ENCODE data around the gene SRGAP2B.
"Not testable (repeated sequence)": the region's sequence is repeated elsewhere in the genome, so short reads cannot be mapped to it uniquely, and the experiment has no call there.

DNA sequence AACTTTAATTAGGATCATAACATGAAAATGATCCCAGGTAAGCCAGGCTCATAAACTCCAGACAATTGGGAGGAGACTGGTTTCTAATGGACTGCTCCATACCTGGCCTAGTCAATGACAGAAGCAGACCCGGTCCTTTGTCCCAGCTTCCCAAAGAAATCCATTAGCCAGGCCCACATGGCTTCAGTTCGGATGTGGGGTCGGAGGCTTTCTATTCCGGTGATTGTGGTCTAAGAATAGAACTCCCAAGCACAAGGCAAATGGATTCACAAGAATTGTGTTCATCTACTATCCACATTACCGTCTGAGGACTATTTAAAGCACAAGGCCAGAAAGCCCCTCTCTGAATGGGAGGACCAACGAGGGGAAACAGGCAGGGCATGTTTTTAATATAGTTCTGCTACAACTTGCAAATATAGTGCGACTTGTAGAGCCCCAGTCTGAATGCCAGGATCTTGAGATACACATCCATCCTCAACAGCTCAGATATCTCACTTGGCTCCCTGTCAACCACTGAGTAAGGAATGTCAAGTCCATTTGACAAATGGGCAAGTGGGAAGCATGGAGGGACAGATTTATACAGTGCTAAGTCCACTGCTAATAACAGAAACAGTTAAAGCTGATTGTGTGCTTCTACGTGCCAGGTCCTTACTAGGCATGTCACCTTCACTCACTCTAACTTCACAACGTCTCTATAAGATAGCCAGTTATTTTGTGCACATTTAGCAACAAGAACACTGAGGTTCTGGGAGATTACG is 42.9 kb downstream of the SRGAP2B start:
- TF ChIP-seq EZH2 (IDR thresholded peaks at IDR 0.05; ENCODE audit: borderline replicate concordance, control insufficient read depth, low read depth, low read length); SMAD1 (IDR thresholded peaks at IDR 0.05; ENCODE audit: low read depth, partially characterized antibody); JUND (IDR thresholded peaks at IDR 0.05; ENCODE audit: low read depth, low read length); POLR2A (IDR thresholded peaks at IDR 0.05; ENCODE audit: low read depth, low read length); FOXM1 (IDR thresholded peaks at IDR 0.05; ENCODE audit: low read depth, low read length); CREB1 (IDR thresholded peaks at IDR 0.05; ENCODE audit: low read depth): not testable (repeated sequence)
- TF ChIP-seq, protein P1, sequence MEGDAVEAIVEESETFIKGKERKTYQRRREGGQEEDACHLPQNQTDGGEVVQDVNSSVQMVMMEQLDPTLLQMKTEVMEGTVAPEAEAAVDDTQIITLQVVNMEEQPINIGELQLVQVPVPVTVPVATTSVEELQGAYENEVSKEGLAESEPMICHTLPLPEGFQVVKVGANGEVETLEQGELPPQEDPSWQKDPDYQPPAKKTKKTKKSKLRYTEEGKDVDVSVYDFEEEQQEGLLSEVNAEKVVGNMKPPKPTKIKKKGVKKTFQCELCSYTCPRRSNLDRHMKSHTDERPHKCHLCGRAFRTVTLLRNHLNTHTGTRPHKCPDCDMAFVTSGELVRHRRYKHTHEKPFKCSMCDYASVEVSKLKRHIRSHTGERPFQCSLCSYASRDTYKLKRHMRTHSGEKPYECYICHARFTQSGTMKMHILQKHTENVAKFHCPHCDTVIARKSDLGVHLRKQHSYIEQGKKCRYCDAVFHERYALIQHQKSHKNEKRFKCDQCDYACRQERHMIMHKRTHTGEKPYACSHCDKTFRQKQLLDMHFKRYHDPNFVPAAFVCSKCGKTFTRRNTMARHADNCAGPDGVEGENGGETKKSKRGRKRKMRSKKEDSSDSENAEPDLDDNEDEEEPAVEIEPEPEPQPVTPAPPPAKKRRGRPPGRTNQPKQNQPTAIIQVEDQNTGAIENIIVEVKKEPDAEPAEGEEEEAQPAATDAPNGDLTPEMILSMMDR (IDR thresholded peaks at IDR 0.05 in 2 of 3, conservative IDR thresholded peaks at IDR 0.05 in 1 of 3; ENCODE audit: control insufficient read depth in 2 of 3, extremely low read depth in 1 of 3, insufficient read depth in 1 of 3, low read depth in 3 of 3, low read length in 3 of 3) = not testable (repeated sequence)
- TF ChIP-seq, protein P2, sequence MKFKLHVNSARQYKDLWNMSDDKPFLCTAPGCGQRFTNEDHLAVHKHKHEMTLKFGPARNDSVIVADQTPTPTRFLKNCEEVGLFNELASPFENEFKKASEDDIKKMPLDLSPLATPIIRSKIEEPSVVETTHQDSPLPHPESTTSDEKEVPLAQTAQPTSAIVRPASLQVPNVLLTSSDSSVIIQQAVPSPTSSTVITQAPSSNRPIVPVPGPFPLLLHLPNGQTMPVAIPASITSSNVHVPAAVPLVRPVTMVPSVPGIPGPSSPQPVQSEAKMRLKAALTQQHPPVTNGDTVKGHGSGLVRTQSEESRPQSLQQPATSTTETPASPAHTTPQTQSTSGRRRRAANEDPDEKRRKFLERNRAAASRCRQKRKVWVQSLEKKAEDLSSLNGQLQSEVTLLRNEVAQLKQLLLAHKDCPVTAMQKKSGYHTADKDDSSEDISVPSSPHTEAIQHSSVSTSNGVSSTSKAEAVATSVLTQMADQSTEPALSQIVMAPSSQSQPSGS (IDR thresholded peaks at IDR 0.05; ENCODE audit: low read length) = not testable (repeated sequence)

Data from GM12878 (cell line).